Hepatocyte (in vitro differentiated cells): Measurements from ENCODE around the gene NXPH1.

Source experiments
- CTCF ChIP-seq: fragments of 200-600 bp; sonication (generic); IDR thresholded peaks from 2 replicates; pipeline ENCODE4 v1.5.1; 2016; ENCODE audit warnings: antibody characterized with exemption, mild to moderate bottlenecking; ENCODE audit not compliant: poor library complexity
- EZH2 ChIP-seq: fragments of 200-600 bp; sonication (generic); IDR thresholded peaks from 2 replicates; pipeline ENCODE4 v1.6.1; 2016; ENCODE audit warnings: antibody characterized with exemption, mild to moderate bottlenecking, borderline replicate concordance
- EZH2phosphoT487 ChIP-seq: fragments of 200-600 bp; sonication (generic); IDR thresholded peaks from one replicate; pipeline ENCODE4 v1.6.1; 2018; ENCODE audit warnings: antibody characterized with exemption, mild to moderate bottlenecking, low read depth, moderate library complexity; ENCODE audit not compliant: unreplicated experiment, severe bottlenecking

GRCh38 chr7:8778459-8778858 is 345.1 kb downstream of the NXPH1 start:
- no peak for TF ChIP-seq CTCF
- no peak for TF ChIP-seq EZH2
- no peak for TF ChIP-seq EZH2phosphoT487
